Stimulated activated naive CD4-positive, alpha-beta T cell treated with Interleukin-2 at 50 U/mL for 16 hours (primary cell): Measurements from ENCODE around the gene HTRA3.

Experiments used
- DNase-seq: peaks from one replicate; lab custom pipeline; 2025; lab: John Stamatoyannopoulos, UW

HTRA3 gene

GRCh38 chr4:8311101-8312068, 41.8 kb downstream of the HTRA3 start:
- no peak for DNase-seq

GRCh38 chr4:8312069-8312445, 42.5 kb downstream of the HTRA3 start:
- DNase-seq = no peak

- DNase-seq = no peak
These were observed 43.4 kb downstream of the HTRA3 start for GRCh38 chr4:8312976-8313375.

GRCh38 chr4:8314691-8315255, 45.2 kb downstream of the HTRA3 start:
- DNase-seq = no peak

- no peak for DNase-seq
These were observed 46.1 kb downstream of the HTRA3 start for GRCh38 chr4:8315435-8316250.

GRCh38 chr4:8316251-8316771, 46.8 kb downstream of the HTRA3 start:
- no peak for DNase-seq

GRCh38 chr4:8316911-8317351, 47.4 kb downstream of the HTRA3 start:
- DNase-seq = no peak

GRCh38 chr4:8317474-8317873, 47.9 kb downstream of the HTRA3 start:
- DNase-seq = no peak

GRCh38 chr4:8318509-8318908, 49.0 kb downstream of the HTRA3 start:
- no peak for DNase-seq

GRCh38 chr4:8319061-8319460, 49.5 kb downstream of the HTRA3 start:
- no peak for DNase-seq

GRCh38 chr4:8319731-8320385, 50.3 kb downstream of the HTRA3 start:
- DNase-seq = no peak

GRCh38 chr4:8320386-8320750, 50.8 kb downstream of the HTRA3 start:
- DNase-seq = no peak

GRCh38 chr4:8321220-8321619, 51.7 kb downstream of the HTRA3 start:
- no peak for DNase-seq

- DNase-seq = no peak
These were observed 52.2 kb downstream of the HTRA3 start for GRCh38 chr4:8321771-8322170.

- no peak for DNase-seq
These were observed 53.5 kb downstream of the HTRA3 start for GRCh38 chr4:8322794-8323704.

GRCh38 chr4:8323947-8324555, 54.5 kb downstream of the HTRA3 start:
- no peak for DNase-seq

- no peak for DNase-seq
These were observed 55.2 kb downstream of the HTRA3 start for GRCh38 chr4:8324640-8325239.

- DNase-seq = no peak
These were observed 55.9 kb downstream of the HTRA3 start for GRCh38 chr4:8325291-8325973.

GRCh38 chr4:8326206-8326605, 56.7 kb downstream of the HTRA3 start:
- no peak for DNase-seq
